Activated effector memory CD4-positive, alpha-beta T cell treated with anti-CD3 and anti-CD28 coated beads, Interleukin-2, amount 50 U/mL, for 16 hours (primary cell): ENCODE results near the gene ANKMY1.
A peak's percentile ranks its signal among the peaks of the same experiment; 100 is the strongest.

Experiments used
- DNase-seq: peaks from one replicate; pipeline ENCODE4 v3.0.0-alpha.2; 2020

ANKMY1 gene

GRCh38 chr2:240519396-240520129 lies 38.2 kb downstream of the ANKMY1 start:
- peak; percentile 34 for DNase-seq

GRCh38 chr2:240518981-240519380 lies 38.8 kb downstream of the ANKMY1 start:
- no peak for DNase-seq

- DNase-seq = no peak
These were observed 40.4 kb downstream of the ANKMY1 start for GRCh38 chr2:240517342-240517741.

DNA sequence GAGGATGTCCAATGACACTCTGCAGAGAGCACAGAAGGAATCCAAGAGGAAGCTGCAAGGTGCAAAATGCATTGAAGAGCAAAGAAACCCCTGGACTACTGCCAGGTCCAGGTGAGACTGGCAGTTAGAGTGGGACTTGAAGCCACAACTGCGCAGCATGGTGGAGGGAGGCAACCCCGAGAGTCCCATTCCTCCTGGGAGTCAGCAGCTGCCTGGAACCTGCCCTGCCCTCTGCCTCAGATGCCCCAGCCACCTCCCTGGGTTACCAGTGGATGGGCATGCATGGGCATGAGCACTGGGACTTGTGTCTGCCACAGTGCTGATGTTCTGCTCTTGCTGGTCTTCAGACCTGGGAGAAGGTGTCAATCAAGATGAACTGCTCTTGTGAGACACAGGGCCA lies 43.2 kb downstream of the ANKMY1 start:
- DNase-seq = peak; percentile 60

DNA sequence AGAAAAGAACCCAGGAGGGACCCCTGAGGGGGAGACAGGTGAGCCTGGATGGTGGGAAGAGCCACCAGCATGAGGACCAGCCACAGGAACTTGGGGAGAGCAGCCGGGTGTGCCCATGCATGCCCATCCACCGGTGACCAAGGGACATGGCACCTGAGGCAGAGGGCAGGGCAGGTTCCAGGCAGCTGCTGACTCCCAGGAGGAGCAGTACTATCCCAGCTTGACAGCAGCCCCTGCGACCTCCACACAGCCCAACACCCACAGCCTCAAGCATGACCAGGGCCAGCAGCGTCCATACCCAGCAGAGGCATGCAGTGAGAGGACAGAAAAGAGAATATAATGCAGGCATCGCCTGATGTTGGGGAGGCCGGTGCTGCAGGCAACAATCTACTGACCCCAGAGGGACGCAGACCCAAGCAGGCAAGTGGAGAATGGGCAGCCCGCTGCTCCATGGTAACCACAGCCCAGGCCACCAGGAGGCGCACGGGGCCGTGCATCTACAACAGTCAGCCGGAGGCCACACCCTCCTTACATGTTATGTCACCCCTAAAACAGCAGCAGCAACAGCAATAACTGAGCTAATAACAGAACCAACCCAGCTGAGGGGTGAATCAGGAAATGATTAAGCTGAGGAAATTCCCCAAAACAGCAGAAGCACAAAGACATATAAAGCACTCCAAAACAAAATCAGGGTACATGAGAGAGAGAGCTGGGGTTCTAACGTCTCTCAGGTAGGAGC lies 44.1 kb downstream of the ANKMY1 start:
- DNase-seq = peak; percentile 94

DNA sequence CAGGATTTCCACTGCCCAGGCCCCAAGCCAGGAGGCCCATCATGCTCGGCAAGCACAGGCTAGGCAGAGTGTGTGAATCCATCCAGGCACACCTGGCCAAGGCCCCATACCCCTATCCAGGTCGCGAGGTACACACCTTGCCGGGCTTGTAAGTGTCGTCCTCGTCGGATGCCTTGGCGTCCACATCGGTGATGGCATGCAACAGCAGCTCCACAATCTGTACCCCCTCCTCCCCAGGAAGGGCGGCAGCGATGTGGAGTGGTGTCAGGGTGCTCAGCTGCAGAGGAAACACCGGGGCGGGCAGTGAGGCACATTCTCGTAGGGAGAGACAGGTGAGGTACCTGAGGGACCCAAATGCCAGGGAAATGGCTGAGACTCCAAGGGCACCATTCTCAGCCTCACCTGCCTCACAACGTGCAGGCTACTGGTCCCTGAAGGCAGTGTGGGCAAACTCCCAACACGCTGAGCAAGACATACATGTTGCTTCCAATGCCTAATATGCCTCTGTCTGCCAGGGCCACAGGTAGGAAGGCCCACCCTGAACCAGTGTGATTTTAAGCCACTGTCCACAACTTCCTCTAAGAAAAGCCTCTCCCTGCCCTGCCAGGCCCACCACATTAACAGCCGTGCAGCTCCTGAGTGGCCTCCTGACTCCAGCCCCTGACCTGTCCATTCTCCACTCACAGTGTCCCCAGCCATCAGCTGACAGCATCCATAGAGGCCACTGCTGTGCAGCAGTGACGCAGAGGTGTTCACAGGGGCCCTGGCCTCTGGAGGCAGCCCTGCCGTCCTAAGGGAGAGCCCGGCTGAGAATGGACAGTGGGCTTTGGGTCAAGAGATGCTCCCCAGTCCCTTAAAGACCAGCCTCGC lies 44.9 kb downstream of the ANKMY1 start:
- peak; percentile 59 for DNase-seq

- DNase-seq = peak; percentile 41
These were observed 45.7 kb downstream of the ANKMY1 start for GRCh38 chr2:240512109-240512485.

DNA sequence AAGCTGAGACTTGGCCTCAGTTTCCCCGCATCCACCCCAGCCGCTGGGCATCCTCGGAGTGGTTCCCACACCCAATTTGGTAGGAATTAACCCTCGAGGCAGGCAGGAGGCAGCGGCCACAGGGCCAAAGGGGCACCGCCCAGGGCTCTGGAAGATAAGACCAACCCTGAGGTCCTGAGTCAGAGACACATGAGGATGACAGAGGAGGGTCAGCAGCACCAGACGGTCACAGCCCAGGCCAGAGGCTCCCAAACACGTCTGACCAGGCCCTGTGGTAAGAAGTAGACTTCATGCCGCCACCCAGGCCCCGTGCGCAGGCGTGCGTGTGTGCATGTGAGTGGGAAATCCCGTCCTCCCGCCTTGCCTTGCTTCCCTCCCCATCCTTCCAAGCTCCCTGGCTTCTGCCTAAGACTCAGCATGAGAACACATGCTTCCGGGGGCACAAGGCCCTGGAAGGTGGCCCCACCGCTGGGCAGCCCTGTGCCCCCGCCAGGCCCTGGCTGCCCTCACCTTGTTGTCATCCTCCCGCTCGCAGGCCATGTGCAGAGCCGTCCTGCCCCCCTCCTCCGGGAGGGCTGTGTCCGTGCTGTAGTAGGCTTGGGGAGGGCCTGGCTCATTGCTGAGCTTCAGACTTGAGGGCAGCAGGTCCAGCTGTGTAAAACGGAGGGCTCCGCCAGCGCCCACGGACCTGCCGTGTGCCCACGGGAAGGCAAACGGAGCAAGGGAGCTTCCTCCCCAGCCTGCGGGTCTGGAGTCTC lies 46.3 kb downstream of the ANKMY1 start:
- peak; percentile 56 for DNase-seq

DNA sequence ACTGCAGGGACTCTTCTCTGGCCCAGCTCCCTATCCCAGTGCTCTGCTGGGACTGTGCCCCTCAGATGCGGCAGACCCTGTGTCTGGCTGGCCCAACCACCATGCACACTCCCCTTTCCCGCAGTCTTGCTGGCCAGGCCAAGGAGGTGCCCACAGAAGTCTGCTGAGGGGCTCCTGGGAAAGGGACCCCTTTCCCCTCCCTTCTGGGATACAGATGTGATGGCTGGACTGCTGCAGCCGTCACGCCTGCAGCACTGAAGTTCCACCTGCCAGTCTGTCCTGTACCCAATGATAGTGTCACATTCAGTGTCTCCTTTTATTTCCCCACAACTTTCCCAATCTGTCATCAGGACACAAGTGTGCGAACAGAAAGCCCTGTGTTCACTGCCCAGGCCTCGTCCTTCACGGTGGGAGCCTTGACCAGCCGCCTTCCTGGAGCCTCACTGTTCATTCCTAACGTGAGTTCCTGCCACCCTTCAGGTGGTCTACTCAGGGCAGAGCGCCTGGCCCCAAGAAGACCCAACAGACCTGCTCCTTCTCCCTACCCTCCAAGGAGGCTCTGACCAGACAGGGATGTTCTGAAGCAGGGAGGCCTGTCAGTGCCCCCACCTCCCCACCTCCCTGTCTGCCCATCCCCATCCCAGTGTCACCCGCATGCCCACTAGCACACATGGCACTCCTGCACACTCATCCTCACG lies 47.1 kb downstream of the ANKMY1 start:
- peak; percentile 46 for DNase-seq

GRCh38 chr2:240509667-240510512 lies 47.9 kb downstream of the ANKMY1 start:
- DNase-seq = peak; percentile 51

GRCh38 chr2:240508832-240509545 lies 48.8 kb downstream of the ANKMY1 start:
- no peak for DNase-seq

- peak; percentile 38 for DNase-seq
These were observed 50.0 kb downstream of the ANKMY1 start for GRCh38 chr2:240507778-240508251.

DNA sequence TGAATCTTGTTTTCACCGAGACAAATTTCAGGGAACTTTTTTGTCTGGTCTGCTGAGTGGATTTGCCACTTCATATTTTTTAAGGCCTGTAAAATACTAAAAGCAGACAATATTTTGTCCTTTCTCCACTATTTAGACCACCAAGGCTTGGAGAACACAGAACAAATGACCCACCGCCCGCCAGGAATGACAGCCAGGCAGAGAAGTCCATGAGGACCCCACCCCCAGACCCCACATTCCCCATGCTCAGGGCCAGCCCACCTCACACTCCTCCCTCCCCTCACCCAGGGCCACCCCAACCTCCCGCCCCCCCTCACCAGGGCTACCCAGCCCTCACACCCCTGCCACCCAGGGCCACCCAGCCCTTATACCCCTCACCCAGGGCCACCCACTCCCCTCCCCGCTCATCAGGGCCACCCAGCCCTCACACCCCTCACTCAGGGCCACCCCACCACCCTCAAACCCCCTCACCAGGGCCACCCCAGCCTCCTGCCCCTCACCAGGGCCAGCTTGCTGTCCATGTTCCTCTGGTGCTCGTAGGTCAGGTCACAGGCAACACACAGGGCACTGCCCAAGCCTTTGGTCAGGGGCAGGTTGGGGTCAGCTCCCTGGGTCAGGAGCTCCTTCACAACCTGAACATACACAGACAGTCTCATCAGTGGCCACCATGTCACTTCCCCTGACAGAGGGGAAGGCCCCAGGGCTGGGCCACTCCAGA lies 50.6 kb downstream of the ANKMY1 start:
- DNase-seq = peak; percentile 37

GRCh38 chr2:240506406-240507059 lies 51.3 kb downstream of the ANKMY1 start:
- DNase-seq = peak; percentile 50

DNA sequence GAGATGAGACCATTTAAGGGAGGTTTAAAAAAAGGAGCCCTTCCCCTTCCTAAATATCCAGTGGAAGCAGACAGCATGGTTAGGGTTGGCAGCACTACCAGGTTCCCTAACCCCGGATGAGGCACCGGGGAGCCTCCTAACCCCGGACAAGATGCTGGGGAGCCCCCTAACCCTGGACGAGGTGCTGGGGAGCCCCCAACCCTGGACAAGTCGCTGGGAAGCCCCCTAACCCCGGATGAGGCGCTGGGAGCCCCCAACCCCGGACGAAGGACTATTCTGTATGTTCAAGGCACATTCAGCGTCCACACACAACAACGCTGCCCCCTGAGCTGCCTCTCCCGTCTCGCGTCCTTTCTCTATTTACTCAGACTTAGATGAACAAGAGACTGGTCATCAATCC lies 51.9 kb downstream of the ANKMY1 start:
- DNase-seq = peak; percentile 54

DNA sequence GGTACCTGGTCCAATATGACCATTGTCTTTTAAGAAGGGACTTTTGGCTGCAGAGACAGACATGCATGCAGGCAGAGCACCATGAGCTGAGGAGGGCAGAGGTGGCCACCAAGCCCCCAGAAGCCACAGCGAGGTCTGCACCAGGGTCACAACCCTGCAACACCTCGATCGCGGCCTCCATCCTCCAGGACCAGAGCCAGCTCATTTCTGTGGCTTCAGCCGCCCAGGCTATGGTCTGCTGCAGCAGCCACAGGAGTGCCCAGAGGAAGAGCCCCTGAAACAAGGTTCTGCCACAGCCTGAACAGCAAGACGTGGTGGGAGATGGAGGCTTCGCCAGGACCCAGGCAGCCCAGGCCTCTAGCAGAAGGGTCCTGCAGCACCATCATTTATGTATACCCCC lies 53.9 kb downstream of the ANKMY1 start:
- DNase-seq = no peak

DNA sequence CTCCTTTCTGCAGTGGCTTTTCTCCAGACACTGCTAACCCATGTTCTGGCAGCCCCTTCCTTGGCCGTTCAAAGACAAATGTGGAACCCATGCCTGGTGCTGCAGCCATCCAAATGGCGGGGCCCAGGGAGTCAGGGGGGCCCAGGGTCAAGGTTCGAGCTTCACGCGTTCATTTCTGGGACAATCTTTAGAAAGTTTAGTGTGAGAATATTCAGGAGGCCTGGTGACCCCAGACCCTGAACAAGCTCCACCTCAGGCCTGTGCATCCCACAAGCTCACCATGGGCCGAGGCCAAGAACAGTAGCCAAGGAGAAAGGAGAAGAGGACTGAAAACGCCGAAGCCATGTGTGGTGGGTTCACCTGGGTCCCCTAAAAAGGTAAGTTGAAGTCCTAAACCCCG lies 54.4 kb downstream of the ANKMY1 start:
- DNase-seq = no peak

- DNase-seq = peak; percentile 38
These were observed 55.2 kb downstream of the ANKMY1 start for GRCh38 chr2:240502430-240503121.
